HepG2 (cell line): ENCODE data around the gene SLBP. TPM values are rescaled to one million over a fixed set of nuclear protein-coding genes. Genes with fewer than 3 reads are reported as not detected.

ENCODE experiments used
- CBX2 ChIP-seq, 2 experiments: fragments of 200-600 bp in 1 of 2; sonication (generic); formaldehyde crosslinking in 1 of 2; IDR thresholded peaks; 2 replicates each; pipeline versions ENCODE4 v1.7.0 to v1.8.1; 2018 to 2022; ENCODE audit warnings: low read depth in 2 of 2, low read length in 1 of 2, mild to moderate bottlenecking in 1 of 2, missing genetic modification reagents in 1 of 2
- GLI4 ChIP-seq: sonication (generic); formaldehyde crosslinking; IDR thresholded peaks from 2 replicates; pipeline ENCODE4 v1.5.1; 2020; ENCODE audit warnings: missing genetic modification reagents, mild to moderate bottlenecking, moderate library complexity, borderline replicate concordance
- HCFC1 ChIP-seq: fragments of 150-350 bp; IDR thresholded peaks from 2 replicates; pipeline ENCODE4 v1.6.1; 2014; ENCODE audit warnings: low read depth, low read length
- JDP2 ChIP-seq: sonication (generic); formaldehyde crosslinking; IDR thresholded peaks from 2 replicates; pipeline ENCODE4 v1.8.1; 2022; ENCODE audit warnings: missing genetic modification reagents, borderline replicate concordance
- MAF1 ChIP-seq: sonication (generic); formaldehyde crosslinking; IDR thresholded peaks from 2 replicates; pipeline ENCODE4 v1.5.0; 2020; ENCODE audit warnings: missing genetic modification reagents, borderline replicate concordance
- MEIS1 ChIP-seq: sonication (generic); formaldehyde crosslinking; IDR thresholded peaks from 2 replicates; pipeline ENCODE4 v1.9.0; 2021; ENCODE audit warnings: mild to moderate bottlenecking, missing genetic modification reagents, moderate library complexity, borderline replicate concordance
- NFYC ChIP-seq: IDR thresholded peaks from 2 replicates; pipeline ENCODE4 v1.6.1; 2016; ENCODE audit warnings: missing genetic modification reagents, missing compliant biosample characterization
- PHF5A ChIP-seq: IDR thresholded peaks from one replicate; pipeline ENCODE4 v1.6.1; 2018; ENCODE audit warnings: low read depth, missing genetic modification reagents; ENCODE audit not compliant: unreplicated experiment
- REXO4 ChIP-seq: sonication (generic); formaldehyde crosslinking; IDR thresholded peaks from 2 replicates; pipeline ENCODE4 v1.8.0; 2022; ENCODE audit warnings: missing genetic modification reagents, mild to moderate bottlenecking, borderline replicate concordance
- SIX1 ChIP-seq: sonication (generic); formaldehyde crosslinking; IDR thresholded peaks from 2 replicates; pipeline ENCODE4 v1.4.0; 2020; ENCODE audit warnings: missing genetic modification reagents, borderline replicate concordance
- SKI ChIP-seq: fragments of 450-650 bp; IDR thresholded peaks from one replicate; pipeline ENCODE4 v1.6.1; 2018; ENCODE audit warnings: mild to moderate bottlenecking; ENCODE audit not compliant: partially characterized antibody
- SMAD3 ChIP-seq: sonication (generic); formaldehyde crosslinking; IDR thresholded peaks from 2 replicates; pipeline ENCODE4 v1.4.0; 2020; ENCODE audit warnings: missing genetic modification reagents
- SMC3 ChIP-seq: IDR thresholded peaks from 2 replicates; pipeline ENCODE4 v1.6.1; 2011; ENCODE audit warnings: low read length, improper control_type of control experiment
- THAP11 ChIP-seq: IDR thresholded peaks from 2 replicates; pipeline ENCODE4 v1.6.1; 2016; ENCODE audit warnings: missing biosample characterization, missing genetic modification reagents
- XRCC5 ChIP-seq: fragments of 200-400 bp; formaldehyde crosslinking; optimal IDR thresholded peaks from 2 replicates; pipeline ENCODE3; 2017; ENCODE audit warnings: mild to moderate bottlenecking, low read length
- ZFP36L1 ChIP-seq: sonication (generic); formaldehyde crosslinking; IDR thresholded peaks from 2 replicates; pipeline ENCODE4 v1.8.0; 2022; ENCODE audit warnings: mild to moderate bottlenecking, missing genetic modification reagents, moderate library complexity
- ZFYVE20 ChIP-seq: sonication (generic); formaldehyde crosslinking; IDR thresholded peaks from 2 replicates; pipeline ENCODE4 v1.8.0; 2023; ENCODE audit warnings: low read depth, mild to moderate bottlenecking, moderate library complexity, missing genetic modification reagents, borderline replicate concordance
- ZNF180 ChIP-seq: sonication (generic); formaldehyde crosslinking; IDR thresholded peaks from 2 replicates; pipeline ENCODE4 v1.4.0; 2020; ENCODE audit warnings: low read depth, missing genetic modification reagents, borderline replicate concordance
- ZNF251 ChIP-seq: sonication (generic); formaldehyde crosslinking; IDR thresholded peaks from 2 replicates; pipeline ENCODE4 v1.9.0; 2021; ENCODE audit warnings: mild to moderate bottlenecking, missing genetic modification reagents
- ZNF253 ChIP-seq: sonication (generic); formaldehyde crosslinking; IDR thresholded peaks from 2 replicates; pipeline ENCODE4 v1.8.0; 2022; ENCODE audit warnings: mild to moderate bottlenecking, missing genetic modification reagents, borderline replicate concordance
- ZNF354B ChIP-seq: sonication (generic); formaldehyde crosslinking; IDR thresholded peaks from 2 replicates; pipeline ENCODE4 v1.8.0; 2022; ENCODE audit warnings: mild to moderate bottlenecking, missing genetic modification reagents
- ZNF451 ChIP-seq: sonication (generic); formaldehyde crosslinking; IDR thresholded peaks from 2 replicates; pipeline ENCODE4 v1.5.0; 2020; ENCODE audit warnings: mild to moderate bottlenecking, missing genetic modification reagents
- ZNF619 ChIP-seq: sonication (generic); formaldehyde crosslinking; IDR thresholded peaks from 2 replicates; pipeline ENCODE4 v1.4.0; 2020; ENCODE audit warnings: mild to moderate bottlenecking, missing genetic modification reagents
- ZNF709 ChIP-seq: sonication (generic); formaldehyde crosslinking; IDR thresholded peaks from 2 replicates; pipeline ENCODE4 v1.5.0; 2020; ENCODE audit warnings: mild to moderate bottlenecking, missing genetic modification reagents
- polyA plus RNA-seq, 8 experiments: library from polyadenylated mRNA; depleted of rRNA in 3 of 8; stranded (reverse) in 7 of 8; unstranded in 1 of 8; fragments of >200 nt; fragmentation: Illumina TruSeq in 4 of 8; extraction: Trizol in 4 of 8; gene quantifications; 2 replicates each; pipeline versions ENCODE4 v1.2.1 to v1.2.3, GENCODE V29; 2011 to 2016; ENCODE audit warnings: low read depth in 4 of 8, missing spikeins in 1 of 8, mixed read lengths in 1 of 8; ENCODE audit not compliant: insufficient read depth in 1 of 8
- total RNA-seq, 5 experiments: library from RNA; depleted of rRNA; stranded (reverse); fragments of >200 nt; fragmentation: Illumina TruSeq; extraction: Trizol; gene quantifications; 2 replicates each; pipeline ENCODE4 v1.2.3, GENCODE V29; 2016; ENCODE audit warnings: low read depth in 1 of 5
- TF ChIP-seq, protein P1 (sequence below): sonication (generic); formaldehyde crosslinking; IDR thresholded peaks from 2 replicates; pipeline ENCODE4 v1.4.0; 2020; ENCODE audit warnings: mild to moderate bottlenecking, missing genetic modification reagents
- TF ChIP-seq, protein P2 (sequence below): IDR thresholded peaks from 2 replicates; pipeline ENCODE4 v1.6.1; 2016; ENCODE audit warnings: low read depth, missing genetic modification reagents, missing compliant biosample characterization

Gene SLBP
- total and polyA plus RNA-seq, 2 of the 13 experiments (the other 11 are each of a cell fraction or from before 2014, with no cell fraction given) = 43.9 to 104 TPM

DNA sequence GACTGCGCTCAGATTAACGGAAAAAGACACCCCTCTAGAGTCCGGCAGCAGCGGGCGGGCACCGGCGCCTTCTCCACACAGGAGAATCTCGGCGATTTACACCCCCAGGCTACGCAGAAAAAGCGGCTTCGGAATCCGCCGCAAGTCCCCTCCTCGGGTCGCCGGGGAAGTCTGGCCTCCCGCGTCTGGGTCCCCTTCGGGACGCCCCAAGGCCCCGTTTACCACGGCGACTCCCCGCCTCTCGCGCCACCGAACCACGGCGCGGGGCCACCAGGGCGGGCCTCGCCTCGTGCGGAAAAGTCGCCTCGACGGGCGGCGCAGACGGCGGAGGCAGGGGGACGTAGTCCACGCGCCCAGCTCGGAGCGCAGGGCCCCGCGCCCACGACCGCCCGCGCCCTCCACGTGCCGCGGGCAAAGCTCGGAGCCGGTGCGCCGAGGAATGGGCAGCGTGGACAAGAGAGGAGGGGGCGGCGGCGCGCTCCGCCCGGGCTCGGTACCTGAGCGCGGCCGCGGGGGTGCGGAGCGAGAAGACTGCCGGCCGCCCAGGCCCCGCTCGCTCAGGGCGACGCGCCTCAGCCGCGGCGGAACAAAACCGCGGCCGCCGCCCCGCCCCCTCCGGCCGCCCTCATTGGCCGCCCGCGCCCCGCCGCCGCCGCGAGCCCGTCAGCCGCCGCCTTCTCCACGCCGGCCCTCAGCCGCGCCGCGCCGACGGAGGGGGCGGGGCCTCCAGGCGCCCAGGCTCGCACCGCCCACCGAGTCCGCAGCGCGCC lies 28.2 kb downstream of the SLBP start, which contains the start of gene FAM53A (continued):
- TF ChIP-seq ZNF709 (CRISPR knock-in tag) (peak; percentile 50; the same call in 1 of the 2 replicates), HCFC1 (no peak), ZNF251 (CRISPR knock-in tag) (no peak), CBX2 (IDR thresholded peaks at IDR 0.05; ENCODE audit: low read depth, low read length) (no peak), CBX2 (CRISPR knock-in tag; IDR thresholded peaks at IDR 0.05; ENCODE audit: low read depth) (no peak), ZNF253 (CRISPR knock-in tag) (0 out of 2 replicates have a peak, but pooled peaks have one; percentile 32), ZNF451 (CRISPR knock-in tag) (peak; percentile 66; the same call in 1 of the 2 replicates), MEIS1 (CRISPR knock-in tag) (no peak), JDP2 (CRISPR knock-in tag) (no peak), SMAD3 (CRISPR knock-in tag) (no peak), SKI (peak; percentile 34), GLI4 (CRISPR knock-in tag) (no peak), NFYC (CRISPR knock-in tag) (no peak), ZNF180 (CRISPR knock-in tag) (no peak), REXO4 (CRISPR knock-in tag) (0 out of 2 replicates have a peak, but pooled peaks have one; percentile 22), ZNF619 (CRISPR knock-in tag) (no peak), PHF5A (CRISPR knock-in tag) (no peak), MAF1 (CRISPR knock-in tag) (no peak), ZNF354B (CRISPR knock-in tag) (no peak), SIX1 (CRISPR knock-in tag) (no peak), THAP11 (0 out of 2 replicates have a peak, but pooled peaks have one; percentile 19), SMC3 (no peak), ZFYVE20 (CRISPR knock-in tag) (no peak), ZFP36L1 (CRISPR knock-in tag) (no peak), XRCC5 (no peak)
- TF ChIP-seq, protein P1, sequence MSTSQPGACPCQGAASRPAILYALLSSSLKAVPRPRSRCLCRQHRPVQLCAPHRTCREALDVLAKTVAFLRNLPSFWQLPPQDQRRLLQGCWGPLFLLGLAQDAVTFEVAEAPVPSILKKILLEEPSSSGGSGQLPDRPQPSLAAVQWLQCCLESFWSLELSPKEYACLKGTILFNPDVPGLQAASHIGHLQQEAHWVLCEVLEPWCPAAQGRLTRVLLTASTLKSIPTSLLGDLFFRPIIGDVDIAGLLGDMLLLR (CRISPR knock-in tag) = no peak
- TF ChIP-seq, protein P2, sequence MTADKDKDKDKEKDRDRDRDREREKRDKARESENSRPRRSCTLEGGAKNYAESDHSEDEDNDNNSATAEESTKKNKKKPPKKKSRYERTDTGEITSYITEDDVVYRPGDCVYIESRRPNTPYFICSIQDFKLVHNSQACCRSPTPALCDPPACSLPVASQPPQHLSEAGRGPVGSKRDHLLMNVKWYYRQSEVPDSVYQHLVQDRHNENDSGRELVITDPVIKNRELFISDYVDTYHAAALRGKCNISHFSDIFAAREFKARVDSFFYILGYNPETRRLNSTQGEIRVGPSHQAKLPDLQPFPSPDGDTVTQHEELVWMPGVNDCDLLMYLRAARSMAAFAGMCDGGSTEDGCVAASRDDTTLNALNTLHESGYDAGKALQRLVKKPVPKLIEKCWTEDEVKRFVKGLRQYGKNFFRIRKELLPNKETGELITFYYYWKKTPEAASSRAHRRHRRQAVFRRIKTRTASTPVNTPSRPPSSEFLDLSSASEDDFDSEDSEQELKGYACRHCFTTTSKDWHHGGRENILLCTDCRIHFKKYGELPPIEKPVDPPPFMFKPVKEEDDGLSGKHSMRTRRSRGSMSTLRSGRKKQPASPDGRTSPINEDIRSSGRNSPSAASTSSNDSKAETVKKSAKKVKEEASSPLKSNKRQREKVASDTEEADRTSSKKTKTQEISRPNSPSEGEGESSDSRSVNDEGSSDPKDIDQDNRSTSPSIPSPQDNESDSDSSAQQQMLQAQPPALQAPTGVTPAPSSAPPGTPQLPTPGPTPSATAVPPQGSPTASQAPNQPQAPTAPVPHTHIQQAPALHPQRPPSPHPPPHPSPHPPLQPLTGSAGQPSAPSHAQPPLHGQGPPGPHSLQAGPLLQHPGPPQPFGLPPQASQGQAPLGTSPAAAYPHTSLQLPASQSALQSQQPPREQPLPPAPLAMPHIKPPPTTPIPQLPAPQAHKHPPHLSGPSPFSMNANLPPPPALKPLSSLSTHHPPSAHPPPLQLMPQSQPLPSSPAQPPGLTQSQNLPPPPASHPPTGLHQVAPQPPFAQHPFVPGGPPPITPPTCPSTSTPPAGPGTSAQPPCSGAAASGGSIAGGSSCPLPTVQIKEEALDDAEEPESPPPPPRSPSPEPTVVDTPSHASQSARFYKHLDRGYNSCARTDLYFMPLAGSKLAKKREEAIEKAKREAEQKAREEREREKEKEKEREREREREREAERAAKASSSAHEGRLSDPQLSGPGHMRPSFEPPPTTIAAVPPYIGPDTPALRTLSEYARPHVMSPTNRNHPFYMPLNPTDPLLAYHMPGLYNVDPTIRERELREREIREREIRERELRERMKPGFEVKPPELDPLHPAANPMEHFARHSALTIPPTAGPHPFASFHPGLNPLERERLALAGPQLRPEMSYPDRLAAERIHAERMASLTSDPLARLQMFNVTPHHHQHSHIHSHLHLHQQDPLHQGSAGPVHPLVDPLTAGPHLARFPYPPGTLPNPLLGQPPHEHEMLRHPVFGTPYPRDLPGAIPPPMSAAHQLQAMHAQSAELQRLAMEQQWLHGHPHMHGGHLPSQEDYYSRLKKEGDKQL (CRISPR knock-in tag) = no peak
